Neural cell (in vitro differentiated cells): ENCODE results near the gene ST3GAL3. TPM values are rescaled to one million over a fixed set of nuclear protein-coding genes. Genes with fewer than 3 reads are reported as not detected.

ENCODE experiments used
- H2AFZ ChIP-seq: fragments of 200-600, 300-800 bp; sonication (generic), shearing (Covaris generic); 2 replicates; pipeline ENCODE4 v1.6.0; 2014; ENCODE audit warnings: low read depth, mild to moderate bottlenecking, antibody characterized with exemption, low read length, moderate library complexity
- H3F3A ChIP-seq: fragments of 200-600 bp; shearing (Covaris generic); 2 replicates; pipeline ENCODE4 v1.6.1; 2016; ENCODE audit warnings: mild to moderate bottlenecking, moderate library complexity, mixed read lengths, antibody characterized with exemption, low read length; ENCODE audit not compliant: insufficient read depth, poor library complexity, severe bottlenecking
- H3K27ac ChIP-seq: fragments of 200-600, 300-800 bp; sonication (generic), shearing (Covaris generic); 2 replicates; pipeline ENCODE4 v1.5.1; 2014; ENCODE audit warnings: mild to moderate bottlenecking, low read length, moderate library complexity
- H3K27me3 ChIP-seq: fragments of 300-800, 200-600 bp; sonication (generic), shearing (Covaris generic); 2 replicates; pipeline ENCODE4 v1.6.0; 2014; ENCODE audit warnings: mild to moderate bottlenecking, low read depth, low read length, moderate library complexity; ENCODE audit not compliant: insufficient read depth
- H3K36me3 ChIP-seq: fragments of 300-800, 200-600 bp; sonication (generic), shearing (Covaris generic); 2 replicates; pipeline ENCODE4 v1.5.1; 2014; ENCODE audit warnings: mild to moderate bottlenecking, antibody characterized with exemption, low read length, moderate library complexity; ENCODE audit not compliant: insufficient read depth
- H3K4me2 ChIP-seq: fragments of 300-800, 200-600 bp; sonication (generic), shearing (Covaris generic); 2 replicates; pipeline ENCODE4 v1.6.0; 2014; ENCODE audit warnings: mild to moderate bottlenecking, low read length
- H3K4me3 ChIP-seq: fragments of 300-800, 200-600 bp; sonication (generic), shearing (Covaris generic); 2 replicates; pipeline ENCODE4 v1.5.1; 2014; ENCODE audit warnings: mild to moderate bottlenecking, low read length, moderate library complexity
- H3K79me2 ChIP-seq: fragments of 200-600 bp; shearing (Covaris generic); replicated peaks from 2 replicates; pipeline ENCODE4 v1.6.0; 2014; ENCODE audit warnings: mild to moderate bottlenecking, low read length, moderate library complexity; ENCODE audit not compliant: insufficient read depth
- H3K9ac ChIP-seq: fragments of 300-800, 200-600 bp; sonication (generic), shearing (Covaris generic); 2 replicates; pipeline ENCODE4 v1.6.1; 2016; ENCODE audit warnings: mild to moderate bottlenecking, low read length, mixed read lengths
- H3K9me2 ChIP-seq: fragments of 200-600 bp; shearing (Covaris generic); 2 replicates; pipeline ENCODE4 v1.6.1; 2016; ENCODE audit warnings: mild to moderate bottlenecking, low read length, mixed read lengths; ENCODE audit not compliant: insufficient read depth
- H3K9me3 ChIP-seq: fragments of 200-600, 300-800 bp; sonication (generic), shearing (Covaris generic); 2 replicates; pipeline ENCODE4 v1.6.1; 2016; ENCODE audit warnings: mild to moderate bottlenecking, mixed run types, low read length, moderate library complexity, mixed read lengths
- H4K20me1 ChIP-seq: fragments of 200-600 bp; shearing (Covaris generic); 2 replicates; pipeline ENCODE4 v1.6.1; 2016; ENCODE audit warnings: mild to moderate bottlenecking, mixed run types; ENCODE audit not compliant: insufficient read depth
- CTCF ChIP-seq: fragments of 450-650 bp; IDR thresholded peaks from 2 replicates; pipeline ENCODE4 v1.5.1; 2014; ENCODE audit warnings: antibody characterized with exemption, mild to moderate bottlenecking, moderate library complexity; ENCODE audit not compliant: poor library complexity, severe bottlenecking
- EP300 ChIP-seq: fragments of 450-650 bp; conservative IDR thresholded peaks from 2 replicates; pipeline ENCODE4 v1.6.1; 2014; ENCODE audit warnings: antibody characterized with exemption, mild to moderate bottlenecking, moderate library complexity; ENCODE audit not compliant: poor library complexity, severe bottlenecking
- EZH2 ChIP-seq: fragments of 200-600, 300-800 bp; shearing (Covaris generic), sonication (generic); IDR thresholded peaks from 2 replicates; pipeline ENCODE4 v1.6.1; 2014; ENCODE audit warnings: antibody characterized with exemption, low read length, borderline replicate concordance, mild to moderate bottlenecking; ENCODE audit not compliant: insufficient read depth, poor library complexity, severe bottlenecking
- MXI1 ChIP-seq: fragments of 450-650 bp; conservative IDR thresholded peaks from 2 replicates; pipeline ENCODE4 v1.6.1; 2014; ENCODE audit warnings: antibody characterized with exemption, mild to moderate bottlenecking; ENCODE audit not compliant: poor library complexity, severe bottlenecking
- POLR2AphosphoS5 ChIP-seq: IDR thresholded peaks from 2 replicates; pipeline ENCODE4 v1.6.1; 2012
- RAD21 ChIP-seq: fragments of 450-650 bp; conservative IDR thresholded peaks from 2 replicates; pipeline ENCODE4 v1.6.1; 2014; ENCODE audit warnings: antibody characterized with exemption, mild to moderate bottlenecking, moderate library complexity
- REST ChIP-seq: IDR thresholded peaks from 2 replicates; pipeline ENCODE4 v1.6.1; 2012; ENCODE audit warnings: borderline replicate concordance
- SMC3 ChIP-seq: fragments of 450-650 bp; conservative IDR thresholded peaks from 2 replicates; pipeline ENCODE4 v1.6.1; 2014; ENCODE audit warnings: antibody characterized with exemption, mild to moderate bottlenecking, moderate library complexity; ENCODE audit not compliant: poor library complexity
- TAF1 ChIP-seq: IDR thresholded peaks from 2 replicates; pipeline ENCODE4 v1.6.1; 2012; ENCODE audit warnings: low read depth
- polyA plus RNA-seq: library from polyadenylated mRNA; depleted of rRNA; stranded (reverse); fragments of >200 nt; gene quantifications from 2 replicates; pipeline ENCODE4 v1.2.3, GENCODE V29; 2014

The ST3GAL3 gene
- polyA plus RNA-seq, 1 donor from 2014 or later = 36.8 TPM

GRCh38 chr1:43818691-43819090, 111.4 kb downstream of the ST3GAL3 start:
- Histone ChIP-seq H3K36me3 (no peaks in the 10 kb centered on the region), H3K4me2 (no peak overlapping the region), H3K27ac (no peak overlapping the region), H3F3A (no peaks in the 10 kb centered on the region), H3K9me3 (peaks cover 5% of the 10 kb centered on the region), H3K9ac (no peak overlapping the region), H3K27me3 (no peaks in the 10 kb centered on the region), H3K4me3 (no peak overlapping the region), H2AFZ (no peak overlapping the region), H3K9me2 (no peaks in the 10 kb centered on the region), H4K20me1 (no peaks in the 10 kb centered on the region), H3K79me2 (no peaks in the 10 kb centered on the region)
- TF ChIP-seq CTCF (no peak), RAD21 (no peak), POLR2AphosphoS5 (no peak), MXI1 (no peak), TAF1 (no peak), EP300 (no peak), EZH2 (no peak), REST (no peak), SMC3 (no peak)

GRCh38 chr1:43819357-43819756, 112.0 kb downstream of the ST3GAL3 start:
- Histone ChIP-seq H3K27ac (no peak overlapping the region), H3K9me2 (no peaks in the 10 kb centered on the region), H3K36me3 (no peaks in the 10 kb centered on the region), H3K79me2 (no peaks in the 10 kb centered on the region), H3K4me2 (no peak overlapping the region), H4K20me1 (no peaks in the 10 kb centered on the region), H2AFZ (no peak overlapping the region), H3K4me3 (no peak overlapping the region), H3K9ac (no peak overlapping the region), H3K27me3 (no peaks in the 10 kb centered on the region), H3F3A (no peaks in the 10 kb centered on the region), H3K9me3 (peaks cover 5% of the 10 kb centered on the region)
- no peak for TF ChIP-seq CTCF
- no peak for TF ChIP-seq REST
